Chondrocyte (in vitro differentiated cells): ENCODE measurements around the gene PLAGL2. TPM values are rescaled to one million over a fixed set of nuclear protein-coding genes. Genes with fewer than 3 reads are reported as not detected.

Experiments used
- DNase-seq: peaks from one replicate; pipeline ENCODE4 v3.0.0; 2021; ENCODE audit warnings: mixed read lengths, low spot score
- H3K27ac Mint-ChIP-seq: one replicate; pipeline ENCODE4 v1.8.0; 2021; ENCODE audit warnings: mild to moderate bottlenecking, moderate library complexity, mixed read lengths; ENCODE audit not compliant: unreplicated experiment
- H3K27me3 Mint-ChIP-seq: 2 replicates; pipeline ENCODE4 v1.8.0; 2021; ENCODE audit warnings: low read depth, mixed read lengths
- H3K36me3 Mint-ChIP-seq: 2 replicates; pipeline ENCODE4 v1.8.0; 2021; ENCODE audit warnings: low read depth, mixed read lengths
- H3K4me1 Mint-ChIP-seq: 2 replicates; pipeline ENCODE4 v1.8.0; 2021; ENCODE audit warnings: low read depth, mild to moderate bottlenecking, mixed read lengths
- H3K4me3 Mint-ChIP-seq: one replicate; pipeline ENCODE4 v1.8.0; 2021; ENCODE audit warnings: mild to moderate bottlenecking, moderate library complexity, mixed read lengths; ENCODE audit not compliant: unreplicated experiment
- H3K9me3 Mint-ChIP-seq: 2 replicates; pipeline ENCODE4 v1.8.0; 2021; ENCODE audit warnings: low read depth, mixed read lengths
- CTCF ChIP-seq: fragments of 200-600 bp; sonication (generic); IDR thresholded peaks from 2 replicates; pipeline ENCODE4 v1.5.0; 2021; ENCODE audit warnings: antibody characterized with exemption, mild to moderate bottlenecking, moderate library complexity
- total RNA-seq: library from RNA; stranded (reverse); gene quantifications from 3 replicates; pipeline ENCODE4 v1.2.1, GENCODE V29; 2021

Gene PLAGL2
- total RNA-seq, 1 donor from 2014 or later, result 16.4 TPM

DNA sequence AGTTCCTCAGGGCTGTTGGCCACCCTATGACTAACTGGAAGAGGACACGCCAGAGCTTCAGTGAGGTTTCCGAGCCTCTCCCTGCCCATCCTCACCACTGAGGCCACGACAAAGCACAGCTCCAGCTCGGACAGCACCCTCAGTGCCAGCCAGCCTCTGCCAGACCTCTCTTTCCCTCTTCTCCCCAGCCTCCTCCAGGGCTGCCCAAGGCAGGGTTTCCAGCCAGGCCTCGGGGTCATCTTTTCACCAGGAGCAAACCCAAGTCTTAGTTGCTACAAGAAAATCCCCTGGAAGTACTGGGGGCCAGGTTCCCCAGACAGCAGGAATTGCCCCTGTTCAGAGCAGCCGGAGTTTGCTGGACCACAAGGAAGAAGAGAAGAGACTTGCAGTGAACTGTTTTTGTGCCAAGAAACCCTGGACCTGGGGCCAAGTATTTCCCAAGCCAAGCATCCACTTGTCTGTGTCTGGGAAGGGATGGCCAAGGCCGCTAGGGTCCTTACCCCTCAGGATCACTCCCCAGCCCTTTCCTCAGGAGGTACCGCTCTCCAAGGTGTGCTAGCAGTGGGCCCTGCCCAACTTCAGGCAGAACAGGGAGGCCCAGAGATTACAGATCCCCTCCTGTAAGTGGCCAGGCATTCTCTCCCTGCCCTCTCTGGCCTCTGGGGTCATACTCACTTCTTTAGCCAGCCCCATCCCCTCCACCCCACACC is 41.6 kb downstream of the PLAGL2 start:
- TF ChIP-seq CTCF, result no peak
- peak; percentile 44 for DNase-seq
- H3K27ac Mint-ChIP-seq, result no peak overlapping the region
- peaks cover 49% of the 10 kb centered on the region for H3K36me3 Mint-ChIP-seq
- no peak overlapping the region for H3K4me3 Mint-ChIP-seq
- H3K9me3 Mint-ChIP-seq, result no peaks in the 10 kb centered on the region
- H3K27me3 Mint-ChIP-seq, result no peaks in the 10 kb centered on the region
- no peaks in the 10 kb centered on the region for H3K4me1 Mint-ChIP-seq

GRCh38 chr20:32164984-32165735 is 42.4 kb downstream of the PLAGL2 start:
- Mint-ChIP-seq H3K36me3 (peaks cover 55% of the 10 kb centered on the region), H3K4me1 (no peaks in the 10 kb centered on the region), H3K27ac (peak overlapping the region; percentile 45), H3K27me3 (no peaks in the 10 kb centered on the region), H3K4me3 (no peak overlapping the region), H3K9me3 (no peaks in the 10 kb centered on the region)
- no peak for TF ChIP-seq CTCF
- peak; percentile 64 for DNase-seq

GRCh38 chr20:32163951-32164350 is 43.6 kb downstream of the PLAGL2 start:
- Mint-ChIP-seq H3K4me3 (no peak overlapping the region), H3K9me3 (no peaks in the 10 kb centered on the region), H3K27ac (no peak overlapping the region), H3K4me1 (no peaks in the 10 kb centered on the region), H3K36me3 (peaks cover 62% of the 10 kb centered on the region), H3K27me3 (no peaks in the 10 kb centered on the region)
- no peak for TF ChIP-seq CTCF
- DNase-seq, result no peak

GRCh38 chr20:32162351-32162750 is 45.2 kb downstream of the PLAGL2 start:
- Mint-ChIP-seq H3K4me3 (no peak overlapping the region), H3K36me3 (peaks cover 74% of the 10 kb centered on the region), H3K27ac (peak overlapping the region; percentile 18), H3K27me3 (no peaks in the 10 kb centered on the region), H3K4me1 (no peaks in the 10 kb centered on the region), H3K9me3 (no peaks in the 10 kb centered on the region)
- DNase-seq, result peak; percentile 6
- no peak for TF ChIP-seq CTCF

GRCh38 chr20:32160341-32160740 is 47.2 kb downstream of the PLAGL2 start:
- H3K4me1 Mint-ChIP-seq, result peaks cover under 1% of the 10 kb centered on the region
- H3K27ac Mint-ChIP-seq, result no peak overlapping the region

More at GRCh38 chr20:32160341-32160740, 47.2 kb downstream of the PLAGL2 start:
- H3K4me3 Mint-ChIP-seq, result no peak overlapping the region
- H3K9me3 Mint-ChIP-seq, result no peaks in the 10 kb centered on the region
- H3K36me3 Mint-ChIP-seq, result peaks cover 63% of the 10 kb centered on the region
- no peaks in the 10 kb centered on the region for H3K27me3 Mint-ChIP-seq
- peak; percentile 65 for DNase-seq
- no peak for TF ChIP-seq CTCF
